ENCODE data around the gene KAT8.

KAT8 gene

DNA sequence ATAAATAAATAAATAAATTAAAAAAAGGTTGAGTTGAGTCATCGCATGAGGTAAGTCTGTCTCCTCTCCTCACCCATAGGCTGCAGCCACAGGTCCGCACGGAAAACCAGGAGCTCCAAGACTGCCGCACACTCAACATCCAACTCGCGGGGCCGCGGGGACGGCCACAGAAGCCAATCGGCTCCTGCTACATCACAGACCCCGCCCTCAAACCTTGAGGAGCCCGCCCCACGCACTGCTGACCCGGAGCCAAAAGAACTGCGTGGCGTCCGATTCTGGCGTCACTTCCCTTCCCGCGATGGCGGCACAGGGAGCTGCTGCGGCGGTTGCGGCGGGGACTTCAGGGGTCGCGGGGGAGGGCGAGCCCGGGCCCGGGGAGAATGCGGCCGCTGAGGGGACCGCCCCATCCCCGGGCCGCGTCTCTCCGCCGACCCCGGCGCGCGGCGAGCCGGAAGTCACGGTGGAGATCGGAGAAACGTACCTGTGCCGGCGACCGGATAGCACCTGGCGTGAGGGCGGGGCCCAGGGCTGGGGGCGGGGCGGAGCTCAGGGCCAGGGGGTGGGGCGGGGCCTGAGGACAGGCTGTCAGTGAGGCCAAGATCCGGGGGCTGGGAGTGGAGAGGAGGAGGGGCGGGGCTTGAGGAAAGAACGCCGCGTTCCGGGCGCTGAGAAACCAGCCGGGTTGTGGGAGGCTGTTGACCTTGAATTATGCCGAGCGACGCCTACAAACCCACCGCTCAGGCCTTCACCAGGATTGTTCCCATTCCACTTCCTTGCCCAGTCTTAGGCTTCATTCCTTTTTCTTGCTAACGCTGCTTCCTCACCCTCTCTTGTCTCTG lies at the start of gene KAT8:
Gene KAT8 (plus strand): TSS at position 281 of the 839 bp plus-strand sequence. CDS start 18 bp downstream, at position 299.
- DNase-seq (ENCODE audit: low read depth), result peak; percentile 99

DNA sequence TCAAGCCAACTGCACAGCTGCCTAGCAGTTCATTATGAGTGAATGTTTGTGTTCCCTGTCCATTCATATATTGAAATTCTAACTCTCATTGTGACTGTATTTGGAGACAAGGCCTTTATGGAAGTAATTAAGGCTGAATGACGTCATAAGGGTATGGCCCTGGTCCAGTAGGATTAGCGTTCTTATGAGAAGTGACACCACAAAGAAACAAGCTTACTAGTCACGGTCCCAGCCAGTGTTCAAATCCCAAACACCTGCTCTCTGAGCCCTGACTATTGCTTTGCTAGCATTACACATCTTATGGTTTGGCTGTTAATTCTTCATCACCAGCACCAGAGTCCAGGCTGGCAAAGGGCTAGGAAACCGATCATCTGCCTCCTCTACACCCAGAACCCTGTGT lies 45.6 kb upstream of the KAT8 start:
- DNase-seq (ENCODE audit: low read depth), result peak; percentile 86

DNA sequence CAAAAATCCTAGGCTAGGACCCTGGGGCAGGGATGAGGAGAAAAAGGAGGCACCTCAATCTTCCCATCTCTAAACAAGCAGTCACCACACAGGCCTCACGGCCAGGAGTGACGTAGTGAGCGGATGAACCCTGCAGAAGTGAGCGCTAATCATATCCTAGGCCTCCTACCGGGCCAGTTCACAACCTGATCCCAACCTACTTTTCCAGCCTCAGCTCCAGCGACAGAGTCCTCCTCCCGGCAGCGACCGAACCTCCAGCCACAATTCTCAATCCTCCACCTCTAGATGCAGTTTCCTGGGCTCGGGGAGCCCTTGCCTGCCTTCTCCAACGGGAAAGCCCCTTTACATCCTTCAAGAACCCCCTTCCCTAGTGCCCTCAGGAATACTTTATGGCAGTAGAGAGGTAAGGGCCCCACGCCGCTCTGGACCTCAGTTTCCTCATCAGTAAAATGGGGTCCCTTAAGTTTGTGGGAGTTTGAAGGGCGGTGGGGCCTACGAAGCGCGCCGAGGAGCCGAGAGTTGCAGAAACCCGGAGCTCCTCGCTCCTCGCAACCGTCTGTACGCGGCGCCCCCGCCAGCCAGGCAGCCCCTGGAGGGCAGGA lies 44.8 kb upstream of the KAT8 start:
- DNase-seq (ENCODE audit: low read depth), result peak; percentile 68

DNA sequence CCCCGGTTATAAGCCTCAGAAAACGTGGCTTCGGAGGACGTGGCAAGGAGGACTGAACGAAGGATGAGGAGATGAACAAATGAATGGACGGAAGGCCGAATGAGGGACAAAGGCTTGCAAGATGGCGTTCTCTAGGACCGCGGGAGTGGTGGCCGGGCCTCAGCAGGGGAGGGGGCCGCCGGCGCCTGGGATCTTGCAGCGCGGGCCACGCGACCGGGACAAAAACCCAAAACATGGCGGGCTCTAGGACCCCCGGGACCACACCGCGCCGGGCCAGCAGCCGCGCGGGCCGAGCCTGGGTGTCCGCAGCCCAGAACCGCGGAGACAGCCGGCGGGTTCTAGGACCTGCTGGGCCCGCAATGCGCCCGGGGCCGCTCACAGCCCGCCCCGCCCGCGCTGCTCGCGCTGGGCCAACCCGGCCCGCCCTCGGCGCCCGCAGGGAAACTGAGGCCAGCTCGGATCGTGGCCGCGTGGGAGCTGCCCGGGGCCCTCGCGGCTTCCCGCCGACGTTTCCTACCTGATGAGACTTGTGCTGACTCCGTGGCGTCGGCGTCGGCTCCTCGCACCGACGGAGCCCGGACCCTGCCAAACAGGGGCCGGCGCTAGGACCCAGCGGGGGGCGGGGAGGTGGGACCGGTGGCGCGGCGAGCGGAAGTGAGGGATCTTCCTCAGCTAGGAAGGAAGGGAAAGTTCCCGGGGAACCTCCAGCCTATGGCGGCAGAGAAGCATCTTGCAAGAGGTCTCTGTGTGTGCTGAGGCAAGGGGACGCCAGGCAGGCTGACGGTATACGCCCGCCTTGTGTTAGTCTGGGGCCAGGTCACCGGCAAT lies 44.1 kb upstream of the KAT8 start:
- DNase-seq (ENCODE audit: low read depth), result peak; percentile 95

DNA sequence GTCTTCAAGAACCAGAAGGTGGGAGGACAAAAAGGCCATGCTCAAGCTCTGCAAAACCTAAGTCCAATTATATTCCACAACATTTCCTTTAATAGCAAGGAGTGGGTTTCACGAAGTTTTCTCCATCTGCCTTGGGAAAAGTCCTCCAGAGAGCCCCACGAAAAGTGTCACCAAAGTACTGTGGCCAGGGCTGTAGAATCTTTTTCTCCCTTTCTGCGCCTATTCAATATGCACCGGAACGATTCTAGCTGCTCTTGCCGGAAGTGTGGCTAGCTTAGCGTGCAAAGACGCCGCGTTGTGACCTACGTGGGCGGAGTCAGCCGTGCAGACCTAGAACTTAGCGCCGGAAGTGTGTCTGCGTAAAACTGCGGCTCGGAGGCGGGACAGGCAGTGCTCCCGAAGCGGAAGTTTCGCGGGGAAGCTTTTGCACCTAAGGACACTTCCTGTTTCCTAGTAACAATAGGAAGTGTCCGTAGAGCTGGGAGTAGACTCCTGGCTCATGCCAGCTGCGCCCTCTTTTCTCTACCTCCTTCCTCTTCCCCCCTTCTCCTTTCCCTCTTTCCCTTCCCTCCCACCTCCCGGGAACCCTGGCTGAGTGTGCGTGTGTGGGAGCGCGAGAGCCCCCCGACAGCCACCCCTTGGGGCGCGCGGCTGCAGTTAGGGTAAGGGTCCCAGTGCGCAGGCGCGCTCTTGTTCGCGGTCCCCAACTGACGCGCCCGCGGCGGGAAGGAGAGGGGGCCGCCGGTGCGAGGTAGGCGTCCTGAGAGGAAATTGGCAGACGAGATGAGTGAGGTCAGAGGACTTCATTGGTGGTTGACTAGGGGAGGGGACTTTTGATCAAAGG lies 43.3 kb upstream of the KAT8 start, which contains the start of the genes ZNF646 and ZNF668:
Gene ZNF646 (plus strand): TSS at position 453 of the 844 bp plus-strand sequence. CDS start 1,903 bp downstream, outside the sequence.
Gene ZNF668 (minus strand): TSS at position 271 of the 844 bp plus-strand sequence. CDS start 9,781 bp downstream, outside the sequence.
- DNase-seq (ENCODE audit: low read depth), result peak; percentile 100

DNA sequence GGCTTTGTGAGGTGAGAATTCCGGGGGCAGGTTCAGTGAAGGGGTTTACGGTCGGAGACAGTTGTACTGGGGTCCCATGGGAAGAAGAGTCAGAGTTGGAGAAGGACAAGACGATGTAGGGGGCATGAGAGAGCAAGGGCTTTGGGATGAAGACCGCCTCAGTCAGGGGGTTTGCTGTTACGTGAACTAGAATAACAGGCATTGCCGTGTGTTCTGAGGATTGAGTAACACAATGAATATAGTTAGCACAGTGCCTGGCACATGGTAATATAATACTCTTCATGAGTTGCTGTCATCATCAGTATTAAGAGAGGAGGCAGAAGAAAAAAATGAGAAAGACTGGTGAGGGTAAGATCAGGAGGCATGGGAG lies 42.7 kb upstream of the KAT8 start:
- peak; percentile 46 for DNase-seq (ENCODE audit: low read depth)

DNA sequence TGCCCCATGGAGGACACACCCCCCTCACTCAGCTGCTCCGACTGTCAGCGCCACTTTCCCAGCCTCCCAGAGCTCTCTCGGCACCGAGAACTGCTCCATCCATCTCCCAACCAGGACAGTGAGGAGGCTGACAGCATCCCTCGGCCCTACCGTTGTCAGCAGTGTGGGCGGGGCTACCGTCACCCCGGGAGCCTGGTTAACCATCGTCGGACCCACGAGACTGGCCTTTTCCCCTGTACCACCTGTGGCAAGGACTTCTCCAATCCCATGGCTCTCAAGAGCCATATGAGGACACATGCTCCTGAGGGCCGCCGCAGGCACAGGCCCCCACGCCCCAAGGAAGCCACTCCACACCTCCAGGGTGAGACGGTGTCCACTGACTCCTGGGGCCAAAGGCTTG lies 41.1 kb upstream of the KAT8 start:
- DNase-seq (ENCODE audit: low read depth), result no peak

DNA sequence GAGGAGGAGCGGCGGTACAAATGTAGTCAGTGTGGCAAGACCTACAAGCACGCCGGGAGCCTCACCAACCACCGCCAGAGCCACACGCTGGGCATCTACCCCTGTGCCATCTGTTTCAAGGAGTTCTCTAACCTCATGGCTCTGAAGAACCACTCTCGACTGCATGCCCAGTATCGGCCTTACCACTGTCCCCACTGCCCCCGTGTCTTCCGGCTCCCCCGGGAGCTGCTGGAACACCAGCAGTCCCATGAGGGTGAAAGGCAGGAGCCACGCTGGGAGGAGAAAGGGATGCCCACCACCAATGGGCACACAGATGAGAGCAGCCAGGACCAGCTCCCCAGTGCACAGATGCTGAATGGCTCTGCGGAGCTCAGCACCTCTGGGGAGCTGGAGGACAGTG lies 40.4 kb upstream of the KAT8 start:
- DNase-seq (ENCODE audit: low read depth), result no peak

DNA sequence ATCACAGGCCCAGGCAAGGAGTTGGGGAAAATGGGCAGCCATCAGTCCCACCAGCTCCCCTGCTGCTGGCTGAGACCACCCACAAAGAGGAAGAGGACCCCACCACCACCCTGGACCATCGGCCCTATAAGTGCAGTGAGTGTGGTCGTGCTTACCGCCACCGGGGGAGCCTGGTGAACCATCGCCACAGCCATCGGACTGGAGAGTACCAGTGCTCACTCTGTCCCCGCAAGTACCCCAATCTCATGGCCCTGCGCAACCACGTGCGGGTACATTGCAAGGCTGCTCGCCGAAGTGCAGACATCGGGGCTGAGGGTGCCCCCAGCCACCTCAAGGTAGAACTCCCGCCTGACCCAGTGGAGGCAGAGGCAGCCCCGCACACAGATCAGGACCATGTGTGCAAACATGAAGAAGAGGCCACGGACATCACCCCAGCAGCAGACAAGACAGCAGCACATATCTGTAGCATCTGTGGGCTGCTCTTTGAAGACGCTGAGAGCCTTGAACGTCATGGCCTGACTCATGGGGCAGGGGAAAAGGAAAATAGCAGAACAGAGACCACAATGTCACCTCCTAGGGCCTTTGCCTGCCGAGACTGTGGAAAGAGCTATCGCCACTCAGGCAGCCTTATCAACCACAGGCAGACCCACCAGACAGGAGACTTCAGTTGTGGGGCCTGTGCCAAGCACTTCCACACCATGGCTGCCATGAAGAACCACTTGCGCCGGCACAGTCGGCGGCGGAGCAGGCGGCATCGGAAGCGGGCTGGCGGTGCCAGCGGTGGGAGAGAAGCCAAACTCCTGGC lies 39.7 kb upstream of the KAT8 start:
- DNase-seq (ENCODE audit: low read depth), result no peak

DNA sequence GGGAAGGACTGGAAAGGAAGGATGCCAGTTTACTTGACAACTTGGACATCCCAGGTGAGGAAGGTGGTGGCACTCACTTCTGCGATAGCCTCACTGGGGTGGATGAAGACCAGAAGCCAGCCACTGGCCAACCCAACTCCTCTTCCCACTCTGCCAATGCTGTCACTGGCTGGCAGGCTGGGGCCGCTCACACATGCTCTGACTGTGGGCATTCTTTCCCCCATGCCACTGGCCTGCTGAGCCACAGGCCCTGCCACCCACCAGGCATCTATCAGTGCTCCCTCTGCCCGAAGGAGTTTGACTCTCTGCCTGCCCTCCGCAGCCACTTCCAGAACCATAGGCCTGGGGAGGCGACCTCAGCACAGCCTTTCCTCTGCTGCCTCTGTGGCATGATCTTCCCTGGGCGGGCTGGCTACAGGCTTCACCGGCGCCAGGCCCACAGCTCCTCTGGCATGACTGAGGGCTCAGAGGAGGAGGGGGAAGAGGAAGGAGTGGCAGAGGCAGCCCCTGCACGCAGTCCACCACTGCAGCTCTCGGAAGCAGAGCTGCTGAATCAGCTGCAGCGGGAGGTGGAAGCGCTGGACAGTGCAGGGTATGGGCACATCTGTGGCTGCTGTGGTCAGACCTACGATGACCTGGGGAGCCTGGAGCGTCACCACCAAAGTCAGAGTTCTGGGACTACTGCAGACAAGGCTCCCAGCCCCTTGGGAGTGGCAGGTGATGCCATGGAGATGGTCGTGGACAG lies 38.7 kb upstream of the KAT8 start:
- no peak for DNase-seq (ENCODE audit: low read depth)

DNA sequence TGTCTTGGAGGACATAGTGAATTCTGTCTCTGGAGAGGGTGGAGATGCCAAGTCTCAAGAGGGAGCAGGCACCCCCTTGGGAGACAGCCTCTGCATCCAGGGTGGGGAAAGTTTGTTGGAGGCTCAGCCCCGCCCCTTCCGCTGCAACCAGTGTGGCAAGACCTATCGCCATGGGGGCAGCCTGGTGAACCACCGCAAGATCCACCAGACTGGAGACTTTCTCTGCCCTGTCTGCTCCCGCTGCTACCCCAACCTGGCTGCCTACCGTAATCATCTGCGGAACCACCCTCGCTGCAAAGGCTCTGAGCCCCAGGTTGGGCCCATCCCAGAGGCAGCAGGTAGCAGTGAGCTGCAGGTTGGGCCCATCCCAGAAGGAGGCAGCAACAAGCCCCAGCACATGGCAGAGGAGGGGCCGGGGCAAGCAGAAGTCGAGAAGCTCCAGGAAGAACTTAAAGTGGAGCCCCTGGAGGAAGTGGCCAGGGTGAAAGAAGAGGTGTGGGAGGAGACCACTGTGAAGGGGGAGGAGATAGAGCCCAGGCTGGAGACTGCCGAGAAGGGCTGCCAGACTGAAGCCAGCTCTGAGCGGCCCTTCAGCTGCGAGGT lies 38.0 kb upstream of the KAT8 start:
- DNase-seq (ENCODE audit: low read depth), result no peak

DNA sequence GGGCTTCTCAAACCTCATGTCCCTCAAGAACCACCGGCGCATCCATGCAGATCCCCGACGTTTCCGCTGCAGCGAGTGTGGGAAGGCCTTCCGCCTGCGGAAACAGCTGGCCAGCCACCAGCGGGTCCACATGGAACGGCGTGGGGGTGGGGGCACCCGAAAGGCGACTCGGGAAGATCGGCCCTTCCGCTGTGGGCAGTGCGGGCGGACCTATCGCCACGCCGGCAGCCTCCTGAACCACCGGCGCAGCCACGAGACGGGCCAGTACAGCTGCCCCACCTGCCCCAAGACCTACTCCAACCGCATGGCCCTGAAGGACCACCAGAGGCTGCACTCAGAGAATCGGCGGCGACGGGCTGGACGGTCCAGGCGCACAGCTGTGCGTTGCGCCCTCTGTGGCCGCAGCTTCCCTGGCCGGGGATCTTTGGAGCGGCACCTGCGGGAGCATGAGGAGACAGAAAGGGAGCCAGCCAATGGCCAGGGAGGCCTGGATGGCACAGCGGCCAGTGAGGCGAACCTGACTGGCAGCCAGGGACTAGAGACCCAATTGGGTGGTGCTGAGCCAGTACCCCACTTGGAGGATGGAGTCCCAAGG lies 37.3 kb upstream of the KAT8 start:
- DNase-seq (ENCODE audit: low read depth), result no peak

DNA sequence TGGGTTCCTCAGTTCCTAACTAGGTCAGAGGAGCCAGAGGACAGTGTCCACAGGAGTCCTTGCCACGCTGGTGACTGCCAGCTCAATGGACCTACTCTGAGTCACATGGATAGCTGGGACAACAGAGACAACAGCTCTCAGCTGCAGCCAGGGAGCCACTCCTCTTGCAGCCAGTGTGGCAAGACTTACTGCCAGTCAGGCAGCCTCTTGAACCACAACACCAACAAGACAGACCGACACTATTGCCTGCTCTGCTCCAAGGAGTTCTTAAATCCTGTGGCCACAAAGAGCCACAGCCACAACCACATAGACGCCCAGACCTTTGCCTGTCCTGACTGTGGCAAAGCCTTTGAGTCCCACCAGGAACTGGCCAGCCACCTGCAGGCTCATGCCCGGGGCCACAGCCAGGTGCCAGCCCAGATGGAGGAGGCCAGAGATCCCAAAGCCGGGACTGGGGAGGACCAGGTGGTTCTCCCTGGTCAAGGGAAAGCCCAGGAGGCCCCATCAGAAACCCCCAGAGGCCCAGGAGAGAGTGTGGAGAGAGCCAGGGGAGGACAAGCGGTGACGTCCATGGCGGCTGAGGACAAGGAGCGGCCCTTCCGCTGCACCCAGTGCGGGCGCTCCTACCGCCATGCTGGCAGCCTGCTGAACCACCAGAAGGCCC lies 36.6 kb upstream of the KAT8 start:
- no peak for DNase-seq (ENCODE audit: low read depth)

DNA sequence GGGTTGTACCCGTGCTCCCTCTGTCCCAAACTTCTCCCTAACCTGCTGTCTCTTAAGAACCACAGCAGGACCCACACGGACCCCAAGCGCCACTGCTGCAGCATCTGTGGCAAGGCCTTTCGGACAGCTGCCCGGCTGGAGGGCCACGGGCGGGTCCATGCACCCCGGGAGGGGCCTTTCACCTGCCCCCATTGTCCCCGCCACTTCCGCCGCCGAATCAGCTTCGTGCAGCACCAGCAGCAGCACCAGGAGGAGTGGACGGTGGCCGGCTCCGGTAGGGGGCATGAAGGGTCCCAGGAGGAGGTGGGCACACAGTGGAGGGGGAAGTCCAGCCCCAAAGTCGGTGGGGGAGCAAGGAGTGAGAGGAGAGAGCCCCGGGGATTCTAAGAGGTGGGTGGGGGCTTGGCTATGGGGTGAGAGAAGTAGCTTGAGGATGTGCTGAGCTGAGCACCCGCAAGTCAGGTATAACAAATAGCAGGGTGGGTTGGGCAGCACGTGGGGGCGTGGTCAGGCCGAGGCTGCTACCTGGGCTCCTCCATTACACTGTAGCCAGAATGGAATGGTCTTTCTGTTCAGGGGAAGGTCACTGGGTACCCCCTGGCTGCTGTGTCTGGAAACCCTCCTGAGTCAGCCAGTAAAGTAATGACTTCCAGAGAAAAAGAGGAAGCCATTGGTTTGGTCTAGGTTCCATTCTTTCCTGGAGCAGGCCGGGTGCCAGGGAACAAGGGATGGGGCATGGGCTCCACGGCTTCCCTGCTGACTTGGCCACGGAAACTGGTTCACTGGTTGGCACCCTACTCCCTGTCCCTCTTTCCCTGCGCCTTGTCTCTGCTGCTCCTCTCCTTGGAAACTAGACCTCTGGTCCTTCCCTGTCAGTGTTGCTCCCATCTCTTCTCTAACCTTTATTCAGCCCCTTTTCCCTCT lies 35.8 kb upstream of the KAT8 start:
- no peak for DNase-seq (ENCODE audit: low read depth)

DNA sequence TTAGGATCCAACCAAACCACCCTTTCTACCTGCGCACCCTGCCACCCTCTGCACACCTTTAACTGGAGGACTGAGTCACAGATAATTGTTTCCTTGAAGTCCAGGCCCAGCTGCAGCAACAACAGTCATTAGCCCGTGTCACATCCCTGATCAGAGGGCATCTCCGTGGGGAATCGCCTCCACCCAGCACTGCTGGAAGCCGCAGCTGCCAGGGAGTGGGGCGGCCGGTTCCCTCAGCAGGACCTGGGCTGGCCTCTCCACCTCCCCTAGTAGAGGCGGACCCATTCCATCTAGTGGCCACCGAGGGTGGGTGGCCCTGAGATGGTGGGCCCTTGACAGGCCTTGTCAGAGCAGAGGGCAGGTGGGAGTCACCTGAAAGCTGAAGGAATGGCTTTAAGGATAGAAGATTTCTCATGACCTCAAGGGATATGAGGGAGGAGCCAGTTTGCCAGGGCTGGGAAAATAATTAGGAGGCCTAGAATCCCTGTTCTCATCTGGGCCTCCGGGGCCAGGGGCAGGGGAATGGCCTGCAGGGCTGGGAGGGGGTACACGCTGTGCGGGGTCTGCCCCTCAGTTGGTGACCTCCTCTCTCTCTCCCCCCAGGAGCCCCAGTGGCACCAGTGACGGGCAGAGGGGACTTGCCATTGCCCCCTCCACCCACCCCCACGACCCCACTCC lies 35.0 kb upstream of the KAT8 start:
- no peak for DNase-seq (ENCODE audit: low read depth)

DNA sequence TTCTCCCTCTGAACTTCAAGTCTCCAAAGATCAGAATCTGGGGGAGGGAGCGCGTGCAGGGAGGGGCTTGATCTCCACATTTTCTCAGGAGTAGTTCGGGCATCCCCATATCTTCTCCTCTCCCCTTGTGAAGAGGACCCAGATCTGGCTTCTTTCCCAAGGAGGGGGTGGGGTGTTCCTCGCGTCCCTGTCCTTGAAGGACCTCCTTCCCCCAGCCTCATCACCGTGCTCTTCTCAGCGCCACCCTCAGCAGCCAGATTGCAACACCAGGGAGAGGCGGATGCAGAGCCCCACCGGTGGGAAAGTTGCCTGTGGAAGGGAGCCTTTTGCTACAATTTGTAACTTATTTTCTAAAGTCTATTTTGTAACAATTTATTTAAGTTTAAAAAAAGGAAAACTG lies 34.4 kb upstream of the KAT8 start:
- no peak for DNase-seq (ENCODE audit: low read depth)

DNA sequence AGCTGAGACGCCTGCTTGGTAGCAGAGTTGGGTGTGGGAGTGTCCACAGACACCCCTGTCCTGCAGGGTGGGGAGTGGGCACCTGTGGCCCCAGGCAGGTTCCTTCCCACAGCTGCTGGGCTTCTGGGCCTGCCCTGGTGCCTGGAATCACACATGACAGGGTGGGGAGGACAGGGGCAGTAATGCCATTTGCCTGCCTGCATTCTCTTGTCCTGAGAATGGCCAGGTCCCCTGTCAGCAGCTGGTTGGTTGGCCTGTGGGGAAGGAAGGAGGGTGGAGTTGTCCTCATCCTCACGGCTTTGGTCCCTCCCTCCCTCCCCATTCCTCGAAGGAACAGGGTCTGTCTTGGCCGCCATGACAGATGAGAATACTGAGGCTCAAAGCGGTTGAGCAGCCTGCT lies 33.9 kb upstream of the KAT8 start:
- DNase-seq (ENCODE audit: low read depth), result no peak
